ENCODE data around the gene PSD. TPM values are rescaled to one million over a fixed set of nuclear protein-coding genes. Genes with fewer than 3 reads are reported as not detected.

The PSD gene
- total RNA-seq, 1 experiment from 2014 or later, result 3.4 TPM

DNA sequence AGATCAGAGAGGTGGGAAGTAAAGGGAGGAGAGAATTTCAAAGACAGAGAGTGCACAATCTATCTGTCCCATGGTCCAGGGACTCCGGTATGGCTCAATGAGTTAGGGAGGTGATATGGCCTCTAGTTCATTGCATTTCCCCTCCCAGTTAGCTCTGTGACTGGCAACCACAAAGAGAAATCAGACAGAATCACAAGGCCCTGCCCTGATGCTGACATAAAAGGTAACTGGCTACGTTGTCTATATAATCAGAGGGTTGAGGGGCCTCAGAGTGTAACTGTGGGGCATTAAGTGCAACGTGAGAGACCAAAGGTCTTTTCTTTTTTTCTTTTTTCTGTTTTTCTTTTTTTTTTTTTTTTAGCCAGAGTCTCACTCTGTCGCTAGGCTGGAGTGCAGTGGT, 40.1 kb upstream of the PSD start:
- Histone ChIP-seq H3K4ac (ENCODE audit: low read depth, low read length) (no peak overlapping the region), H2BK120ac (ENCODE audit: low read depth, low read length, poor library complexity, severe bottlenecking) (no peak overlapping the region), H4K5ac (ENCODE audit: insufficient read length, low read depth, low read length) (no peak overlapping the region), H3K9me3 (ENCODE audit: control insufficient read depth, low read depth, low read length) (no peaks in the 10 kb centered on the region), H3K4me1 (ENCODE audit: insufficient read depth, low read length) (peaks cover 3% of the 10 kb centered on the region), H3K79me2 (ENCODE audit: insufficient read depth, low read length) (no peaks in the 10 kb centered on the region), H3K27ac (ENCODE audit: insufficient read length, low read depth, low read length) (no peak overlapping the region), H3K23ac (ENCODE audit: insufficient read length, low read depth, low read length) (no peak overlapping the region), H2BK20ac (ENCODE audit: low read depth, low read length, poor library complexity, severe bottlenecking) (no peak overlapping the region), H3K27me3 (ENCODE audit: insufficient read depth, low read length) (no peaks in the 10 kb centered on the region), H2BK15ac (ENCODE audit: low read depth, low read length) (no peak overlapping the region), H4K8ac (replicated peaks; ENCODE audit: insufficient read length, low read depth, low read length) (no peak overlapping the region), H3K4me2 (ENCODE audit: insufficient read depth, insufficient read length, low read length) (no peak overlapping the region), H4K20me1 (ENCODE audit: control insufficient read depth, insufficient read depth, insufficient read length) (no peaks in the 10 kb centered on the region), H2AFZ (ENCODE audit: low read length) (no peak overlapping the region), H2BK5ac (ENCODE audit: insufficient read length, low read length) (no peak overlapping the region), H3K14ac (ENCODE audit: insufficient read depth, low read length) (no peak overlapping the region), H3T11ph (ENCODE audit: low read length) (no peak overlapping the region), H3K79me1 (ENCODE audit: insufficient read depth, low read depth, low read length, poor library complexity, severe bottlenecking) (no peaks in the 10 kb centered on the region), H3K23me2 (ENCODE audit: insufficient read length, low read depth, low read length, poor library complexity, severe bottlenecking) (peaks cover 10% of the 10 kb centered on the region), H3K9ac (ENCODE audit: extremely low read depth, insufficient read length, low read length) (no peak overlapping the region), H2AK5ac (ENCODE audit: insufficient read length, low read length) (no peak overlapping the region), H4K91ac (ENCODE audit: insufficient read length, low read depth, low read length) (no peak overlapping the region), H2BK12ac (ENCODE audit: insufficient read length, low read depth, low read length) (no peak overlapping the region), H3K56ac (ENCODE audit: insufficient read length, low read depth, low read length) (no peak overlapping the region), H3K18ac (ENCODE audit: insufficient read length, low read depth, low read length) (no peak overlapping the region)
- no peak for DNase-seq
- Mint-ChIP-seq H3K9me3 (no peaks in the 10 kb centered on the region), H3K27me3 (ENCODE audit: low read depth) (peaks cover 14% of the 10 kb centered on the region), H3K4me3 (no peak overlapping the region), H3K36me3 (ENCODE audit: insufficient read depth in 1 of 3, low read depth in 3 of 3) (peaks cover 2 to 14% (median 2%) of the 10 kb centered on the region in 3 experiments; a peak in 5 of 7 replicates), H3K4me1 (peaks cover 60 to 70% of the 10 kb centered on the region in 2 experiments), H3K27ac (no peak overlapping the region)
- TF ChIP-seq, protein P1, sequence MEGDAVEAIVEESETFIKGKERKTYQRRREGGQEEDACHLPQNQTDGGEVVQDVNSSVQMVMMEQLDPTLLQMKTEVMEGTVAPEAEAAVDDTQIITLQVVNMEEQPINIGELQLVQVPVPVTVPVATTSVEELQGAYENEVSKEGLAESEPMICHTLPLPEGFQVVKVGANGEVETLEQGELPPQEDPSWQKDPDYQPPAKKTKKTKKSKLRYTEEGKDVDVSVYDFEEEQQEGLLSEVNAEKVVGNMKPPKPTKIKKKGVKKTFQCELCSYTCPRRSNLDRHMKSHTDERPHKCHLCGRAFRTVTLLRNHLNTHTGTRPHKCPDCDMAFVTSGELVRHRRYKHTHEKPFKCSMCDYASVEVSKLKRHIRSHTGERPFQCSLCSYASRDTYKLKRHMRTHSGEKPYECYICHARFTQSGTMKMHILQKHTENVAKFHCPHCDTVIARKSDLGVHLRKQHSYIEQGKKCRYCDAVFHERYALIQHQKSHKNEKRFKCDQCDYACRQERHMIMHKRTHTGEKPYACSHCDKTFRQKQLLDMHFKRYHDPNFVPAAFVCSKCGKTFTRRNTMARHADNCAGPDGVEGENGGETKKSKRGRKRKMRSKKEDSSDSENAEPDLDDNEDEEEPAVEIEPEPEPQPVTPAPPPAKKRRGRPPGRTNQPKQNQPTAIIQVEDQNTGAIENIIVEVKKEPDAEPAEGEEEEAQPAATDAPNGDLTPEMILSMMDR (conservative IDR thresholded peaks at IDR 0.05), result no peak
- no CpG with 5 or more reads among the region's 4 CpGs for WGBS (ENCODE audit: extremely low coverage, insufficient read length, low lambda C conversion rate)

Data from H9 (cell line).